Mucosa of stomach (tissue), 1 donor: ENCODE results near the gene HOATZ.

Experiments
- H3K27me3 ChIP-seq: one replicate; pipeline ENCODE4 v1.7.0; 2013; ENCODE audit warnings: mild to moderate bottlenecking, low read length; ENCODE audit not compliant: control insufficient read depth, insufficient read depth
- H3K36me3 ChIP-seq: one replicate; pipeline ENCODE4 v1.7.0; 2013; ENCODE audit warnings: low read length; ENCODE audit not compliant: control insufficient read depth, insufficient read depth
- H3K4me1 ChIP-seq: one replicate; pipeline ENCODE4 v1.7.0; 2013; ENCODE audit warnings: mild to moderate bottlenecking, low read length; ENCODE audit not compliant: control insufficient read depth, insufficient read depth
- H3K4me3 ChIP-seq: one replicate; pipeline ENCODE4 v1.7.0; 2013; ENCODE audit warnings: low read length
- H3K9ac ChIP-seq: one replicate; pipeline ENCODE4 v1.7.0; 2013; ENCODE audit warnings: mild to moderate bottlenecking, low read length, moderate library complexity
- H3K9me3 ChIP-seq: one replicate; pipeline ENCODE4 v1.7.0; 2013; ENCODE audit warnings: mild to moderate bottlenecking, low read length, moderate library complexity; ENCODE audit not compliant: control insufficient read depth
- donor health status: Pancreatic carcinoma.

Gene HOATZ

DNA sequence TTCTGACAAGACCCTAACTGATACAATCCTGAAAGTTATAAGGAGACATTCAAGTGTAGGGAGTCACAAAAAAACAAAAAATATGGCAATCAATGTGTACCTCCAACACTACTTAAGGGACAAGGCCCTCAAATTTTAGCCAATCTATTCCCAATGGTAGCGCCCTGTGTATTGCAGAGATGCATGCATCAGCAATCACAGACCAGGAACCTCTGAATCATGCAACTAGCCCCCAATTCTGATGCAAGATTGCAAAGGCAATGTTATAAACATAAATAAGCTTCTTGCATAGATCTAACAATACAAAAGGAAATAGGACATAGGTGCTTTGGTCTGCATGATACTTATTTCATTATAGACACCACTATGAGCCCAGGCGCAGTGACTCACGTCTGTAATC, 58.0 kb downstream of the HOATZ start:
- Histone ChIP-seq H3K4me1 (peaks cover 26% of the 10 kb centered on the region), H3K27me3 (no peaks in the 10 kb centered on the region), H3K4me3 (no peak overlapping the region), H3K9ac (no peak overlapping the region), H3K36me3 (no peaks in the 10 kb centered on the region), H3K9me3 (no peaks in the 10 kb centered on the region)

DNA sequence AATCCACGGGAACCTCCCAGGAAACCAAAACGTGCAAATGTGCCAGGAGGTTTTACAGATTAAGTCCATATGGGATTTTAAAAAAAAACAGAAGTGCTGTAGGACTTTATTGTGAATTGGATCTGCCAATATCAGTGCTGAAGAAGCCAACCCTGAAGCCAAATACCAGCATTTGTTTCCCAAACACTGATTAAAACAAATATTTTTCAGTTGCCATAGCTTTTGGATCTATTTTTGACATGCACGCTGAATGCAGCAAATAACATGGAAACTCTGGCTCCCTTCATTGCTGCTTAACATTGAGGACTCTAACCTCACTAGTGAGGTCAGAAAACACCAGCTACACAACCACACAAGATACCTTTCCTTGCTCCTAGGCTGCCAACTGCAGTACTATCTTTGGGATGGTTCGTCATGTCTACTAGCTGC, 59.3 kb downstream of the HOATZ start:
- Histone ChIP-seq H3K4me1 (peaks cover 26% of the 10 kb centered on the region), H3K9ac (no peak overlapping the region), H3K9me3 (no peaks in the 10 kb centered on the region), H3K4me3 (no peak overlapping the region), H3K27me3 (no peaks in the 10 kb centered on the region), H3K36me3 (no peaks in the 10 kb centered on the region)

DNA sequence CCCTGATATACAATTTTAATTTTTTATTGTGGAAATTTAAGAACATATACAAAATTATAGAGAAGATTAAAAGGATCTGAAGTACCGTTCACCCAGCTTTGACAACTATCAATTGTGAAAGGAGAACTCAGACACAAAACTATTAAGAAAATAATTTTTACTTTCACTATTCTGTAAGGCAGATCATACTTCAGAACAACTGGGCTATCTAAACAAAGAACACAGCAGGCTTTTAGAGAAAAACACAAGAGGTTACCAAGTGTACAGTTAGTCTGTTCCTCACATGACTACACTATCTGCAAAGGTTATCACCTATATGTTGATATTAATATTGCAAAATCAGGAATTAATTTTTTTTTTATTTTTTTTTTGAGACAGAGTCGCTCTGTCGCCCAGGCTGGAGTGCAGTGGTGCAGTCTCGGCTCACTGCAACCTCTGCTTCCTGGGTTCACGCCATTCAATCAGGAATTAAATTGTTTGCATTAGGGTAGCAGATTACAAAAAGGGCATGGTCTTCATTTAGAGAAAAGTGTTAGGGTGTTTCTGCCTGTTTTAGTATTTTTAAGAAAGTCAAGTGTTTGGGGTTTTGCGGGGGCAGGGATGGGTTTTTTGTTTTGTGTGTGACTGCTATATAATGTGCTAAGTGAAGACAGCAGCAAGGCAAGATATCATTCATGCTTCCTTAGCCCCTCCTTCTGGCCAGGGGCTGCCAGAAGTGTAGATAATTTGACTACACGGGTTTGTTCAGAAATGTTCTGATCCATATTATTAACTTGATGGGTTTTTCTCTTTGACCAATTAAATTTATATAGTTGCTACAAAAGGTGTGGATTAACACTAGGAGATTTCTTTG, 60.0 kb downstream of the HOATZ start:
- H3K36me3 ChIP-seq = no peaks in the 10 kb centered on the region
- peaks cover 26% of the 10 kb centered on the region for H3K4me1 ChIP-seq
- H3K4me3 ChIP-seq = no peak overlapping the region
- no peaks in the 10 kb centered on the region for H3K9me3 ChIP-seq
- H3K9ac ChIP-seq = peak overlapping the region; percentile 14
- H3K27me3 ChIP-seq = no peaks in the 10 kb centered on the region

DNA sequence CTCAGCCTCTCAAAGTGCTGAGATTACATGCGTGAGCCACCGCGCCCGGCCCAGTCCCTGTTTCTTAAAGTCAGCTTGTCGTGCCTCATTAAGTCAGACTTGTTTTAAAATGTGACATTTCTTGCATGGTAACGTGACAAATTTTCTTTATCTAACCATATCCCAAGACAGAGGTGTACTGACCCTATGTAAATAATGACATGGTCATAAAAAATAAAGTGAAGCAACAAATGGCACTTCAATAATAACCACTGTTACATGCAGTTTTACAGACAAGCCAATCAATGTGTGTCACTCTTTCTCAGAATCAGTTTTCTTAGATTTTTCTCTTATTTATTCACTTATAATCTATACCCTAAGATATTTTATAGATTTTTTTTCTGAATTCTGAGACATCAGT, 61.2 kb downstream of the HOATZ start:
- Histone ChIP-seq H3K9ac (no peak overlapping the region), H3K36me3 (no peaks in the 10 kb centered on the region), H3K27me3 (no peaks in the 10 kb centered on the region), H3K4me3 (no peak overlapping the region), H3K4me1 (peaks cover 26% of the 10 kb centered on the region), H3K9me3 (no peaks in the 10 kb centered on the region)

DNA sequence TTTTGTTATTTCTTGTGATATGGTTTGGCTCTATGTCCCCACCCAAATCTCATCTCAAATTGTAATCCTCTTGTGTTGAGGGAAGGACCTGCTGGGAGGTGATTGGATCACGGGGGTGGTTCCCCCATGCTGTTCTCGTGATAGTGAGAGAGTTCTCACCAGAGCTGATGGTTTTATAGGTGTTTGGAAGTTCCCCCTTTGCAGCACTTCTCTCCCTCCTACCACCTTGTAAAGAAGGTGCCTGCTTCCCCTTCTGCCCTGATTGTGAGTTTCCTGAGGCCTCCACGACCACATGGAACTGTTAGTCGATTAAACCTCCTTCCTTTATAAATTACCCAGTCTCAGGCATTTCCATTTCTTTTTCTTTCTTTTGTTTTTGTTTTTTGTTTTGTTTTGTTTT, 63.2 kb downstream of the HOATZ start:
- Histone ChIP-seq H3K4me1 (peaks cover 15% of the 10 kb centered on the region), H3K36me3 (no peaks in the 10 kb centered on the region), H3K4me3 (no peak overlapping the region), H3K27me3 (no peaks in the 10 kb centered on the region), H3K9ac (no peak overlapping the region), H3K9me3 (no peaks in the 10 kb centered on the region)

DNA sequence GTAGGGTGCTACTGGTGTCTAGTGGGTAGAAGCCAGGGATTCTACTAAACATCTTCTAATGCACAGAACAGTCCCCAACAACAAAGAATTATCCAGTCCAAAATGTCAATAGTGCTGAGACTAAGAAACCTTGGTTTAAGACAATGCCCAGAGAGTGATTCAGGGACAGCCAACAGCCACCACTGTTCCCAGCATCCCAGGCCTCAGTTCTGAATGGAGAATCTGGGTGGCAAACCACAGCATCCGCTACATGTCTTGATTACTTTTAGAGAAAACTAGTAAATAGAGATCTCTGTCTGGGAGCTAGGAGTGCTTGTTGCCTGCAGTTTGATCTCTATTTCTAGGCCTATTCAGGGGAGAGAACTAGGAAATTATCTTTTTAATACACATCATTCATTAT, 66.8 kb downstream of the HOATZ start:
- Histone ChIP-seq H3K4me3 (no peak overlapping the region), H3K9me3 (no peaks in the 10 kb centered on the region), H3K4me1 (no peaks in the 10 kb centered on the region), H3K36me3 (no peaks in the 10 kb centered on the region), H3K27me3 (no peaks in the 10 kb centered on the region), H3K9ac (no peak overlapping the region)

DNA sequence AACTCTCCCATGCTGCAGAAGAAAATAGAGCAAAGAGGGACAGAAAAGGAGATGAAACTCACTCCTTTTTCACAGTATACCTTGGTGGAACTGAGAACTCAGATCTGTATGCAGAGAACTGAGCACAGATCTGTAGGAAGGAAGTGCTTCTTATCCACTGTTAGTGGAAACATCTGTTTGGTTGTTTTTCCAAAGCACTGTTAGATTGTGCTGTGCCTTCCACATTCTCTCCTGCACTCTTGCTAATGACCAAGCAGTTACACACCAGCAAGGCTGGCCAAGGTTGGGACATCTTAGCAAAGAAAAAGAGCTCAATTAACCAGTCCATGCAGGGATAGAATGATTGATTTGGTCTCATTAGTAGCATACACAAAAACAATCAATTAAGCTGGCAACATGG, 67.6 kb downstream of the HOATZ start:
- Histone ChIP-seq H3K36me3 (no peaks in the 10 kb centered on the region), H3K4me3 (no peak overlapping the region), H3K9me3 (no peaks in the 10 kb centered on the region), H3K4me1 (no peaks in the 10 kb centered on the region), H3K9ac (no peak overlapping the region), H3K27me3 (no peaks in the 10 kb centered on the region)

DNA sequence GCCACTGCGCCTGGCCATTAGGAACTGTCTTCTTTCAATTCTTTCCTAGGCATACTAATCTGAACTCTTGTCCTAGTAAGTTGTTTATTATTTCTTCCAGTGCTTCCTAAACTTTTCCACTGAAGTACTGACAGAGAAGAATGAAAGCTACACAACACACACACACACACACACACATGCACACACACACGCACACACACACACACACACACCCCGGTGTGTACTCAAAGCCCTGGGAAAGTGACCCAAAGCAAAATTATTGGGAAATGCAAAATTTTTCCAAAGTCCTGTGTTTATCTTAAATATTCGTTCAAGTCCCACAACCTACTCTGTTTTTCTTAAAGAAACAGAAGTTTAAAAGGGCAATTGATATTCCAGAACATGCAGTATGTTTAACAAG, 68.3 kb downstream of the HOATZ start:
- Histone ChIP-seq H3K27me3 (no peaks in the 10 kb centered on the region), H3K4me3 (no peak overlapping the region), H3K9ac (no peak overlapping the region), H3K9me3 (no peaks in the 10 kb centered on the region), H3K36me3 (no peaks in the 10 kb centered on the region), H3K4me1 (no peaks in the 10 kb centered on the region)

DNA sequence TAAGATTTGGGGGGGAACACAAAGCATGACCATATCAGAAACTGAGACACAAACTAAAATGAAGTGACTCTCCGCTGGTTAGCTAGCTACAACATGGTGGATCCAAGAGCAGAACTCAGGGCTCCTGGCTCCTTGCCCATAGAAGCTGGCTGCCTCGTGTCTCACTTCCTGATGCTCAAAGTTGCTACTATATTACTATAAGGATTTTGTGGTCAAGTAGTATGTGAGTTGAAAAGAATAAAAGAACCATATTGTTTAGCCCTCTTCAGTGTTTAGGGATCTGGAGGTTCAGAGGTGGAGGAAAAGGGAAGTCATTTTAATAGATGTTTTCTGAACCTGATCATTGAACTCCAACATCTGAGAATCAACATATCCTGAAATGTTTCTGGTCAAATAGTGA, 70.8 kb downstream of the HOATZ start:
- no peaks in the 10 kb centered on the region for H3K4me1 ChIP-seq
- no peaks in the 10 kb centered on the region for H3K36me3 ChIP-seq
- no peak overlapping the region for H3K9ac ChIP-seq
- no peaks in the 10 kb centered on the region for H3K27me3 ChIP-seq
- H3K9me3 ChIP-seq = no peaks in the 10 kb centered on the region
- H3K4me3 ChIP-seq = no peak overlapping the region

DNA sequence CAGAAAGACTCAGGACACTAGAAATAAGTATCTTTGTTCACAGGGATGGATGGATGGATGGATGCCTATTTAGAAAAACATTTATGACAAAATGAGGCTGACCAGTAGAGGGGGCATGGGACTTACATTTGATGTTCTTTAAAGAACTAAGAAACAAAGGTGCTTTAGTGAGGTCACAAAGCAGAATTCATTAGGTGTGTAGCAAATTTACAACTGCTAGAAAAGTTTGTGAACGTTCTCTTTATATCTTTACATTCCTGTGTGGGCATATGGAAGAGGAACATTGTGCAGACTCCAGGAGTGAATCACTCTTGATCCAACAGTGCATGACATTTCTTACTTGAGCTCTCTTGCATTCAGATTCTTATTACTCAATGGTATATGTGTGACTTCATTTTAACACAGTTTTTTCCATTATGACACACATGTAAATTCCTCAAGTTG, 71.8 kb downstream of the HOATZ start:
- no peak overlapping the region for H3K9ac ChIP-seq
- H3K27me3 ChIP-seq = no peaks in the 10 kb centered on the region

More for the DNA sequence above, 71.8 kb downstream of the HOATZ start:
- no peaks in the 10 kb centered on the region for H3K4me1 ChIP-seq
- no peak overlapping the region for H3K4me3 ChIP-seq
- no peaks in the 10 kb centered on the region for H3K9me3 ChIP-seq
- no peaks in the 10 kb centered on the region for H3K36me3 ChIP-seq
